ENCODE results near the gene MED23.
A peak's percentile ranks its signal among the peaks of the same experiment; 100 is the strongest.

The MED23 gene

GRCh38 chr6:131640576-131640975 is 12.5 kb upstream of the MED23 start:
- no peak for DNase-seq

GRCh38 chr6:131640100-131640499 is 12.1 kb upstream of the MED23 start:
- DNase-seq: no peak

- DNase-seq: no peak
Measured at GRCh38 chr6:131638013-131638412, 10.0 kb upstream of the MED23 start.

GRCh38 chr6:131636880-131637792 is 9.1 kb upstream of the MED23 start, which contains the start of gene ENPP3:
TSS of gene ENPP3 (plus strand) at chr6:131637302. CDS start at chr6:131637385, 83 bp downstream.
- DNase-seq: no peak

- DNase-seq: no peak
Measured at GRCh38 chr6:131635384-131636340, 7.6 kb upstream of the MED23 start.

GRCh38 chr6:131631625-131632289 is 3.7 kb upstream of the MED23 start:
- DNase-seq: no peak

GRCh38 chr6:131629651-131630050 is 1.6 kb upstream of the MED23 start:
- DNase-seq: no peak

GRCh38 chr6:131628726-131629125 is 684 bp upstream of the MED23 start:
- DNase-seq: peak; percentile 16

- DNase-seq: no peak
Measured at GRCh38 chr6:131615275-131615674, 12.8 kb downstream of the MED23 start.

GRCh38 chr6:131613296-131613925 is 14.6 kb downstream of the MED23 start:
- no peak for DNase-seq

GRCh38 chr6:131602781-131603312 is 25.2 kb downstream of the MED23 start:
- no peak for DNase-seq

GRCh38 chr6:131600716-131601115 is 27.3 kb downstream of the MED23 start:
- no peak for DNase-seq

GRCh38 chr6:131597446-131597845 is 30.6 kb downstream of the MED23 start:
- DNase-seq: peak; percentile 26

- DNase-seq: no peak
Measured at GRCh38 chr6:131594074-131594473, 34.0 kb downstream of the MED23 start.

- DNase-seq: no peak
Measured at GRCh38 chr6:131592935-131593334, 35.1 kb downstream of the MED23 start.

- no peak for DNase-seq
Measured at GRCh38 chr6:131588643-131589042, 39.4 kb downstream of the MED23 start.

GRCh38 chr6:131587909-131588308 is 40.1 kb downstream of the MED23 start:
- DNase-seq: no peak

- DNase-seq: no peak
Measured at GRCh38 chr6:131586543-131586942, 41.5 kb downstream of the MED23 start.

GRCh38 chr6:131581523-131581922 is 46.5 kb downstream of the MED23 start:
- DNase-seq: no peak

GRCh38 chr6:131575834-131576478 is 52.1 kb downstream of the MED23 start:
- DNase-seq: no peak

- DNase-seq: no peak
Measured at GRCh38 chr6:131574686-131575085, 53.4 kb downstream of the MED23 start.

GRCh38 chr6:131574133-131574532 is 53.9 kb downstream of the MED23 start:
- DNase-seq: no peak

All from CD4-positive, alpha-beta T cell treated with Interleukin-17A for 1 hour (primary cell).